ENCODE results near the gene ABHD12. TPM values are rescaled to one million over a fixed set of nuclear protein-coding genes. Genes with fewer than 3 reads are reported as not detected.

The ABHD12 gene
- total RNA-seq, 1 experiment from 2014 or later = 60.1 TPM

- no TSS peak for BruUV-seq (replicated peaks)
- H3K4me2 ChIP-seq = peak overlapping the region; percentile 66
- CTCF ChIA-PET = interaction anchor here (0.6 kb wide), 1 partner anchor 17 kb away, joined by 3 read pairs; no protein-coding TSS in a partner anchor
Measured at GRCh38 chr20:25253606-25254275, 136.9 kb downstream of the ABHD12 start.

GRCh38 chr20:25252686-25253421 is 137.8 kb downstream of the ABHD12 start:
- Histone ChIP-seq H3K27me3 (ENCODE audit: insufficient read depth, low read depth) (no peaks in the 10 kb centered on the region), H3K79me2 (ENCODE audit: low read depth) (peaks cover 97% of the 10 kb centered on the region), H4K20me1 (ENCODE audit: insufficient read depth) (peaks cover 66% of the 10 kb centered on the region), H3K4me2 (peak overlapping the region; percentile 86), H3K9me2 (ENCODE audit: insufficient read depth) (no peaks in the 10 kb centered on the region), H3K4me1 (replicated peaks; ENCODE audit: insufficient read depth) (peaks cover 73% of the 10 kb centered on the region), H3K36me3 (ENCODE audit: low read depth) (peaks cover 27% of the 10 kb centered on the region; the same call in 1 of the 2 replicates), H3K9me3 (ENCODE audit: insufficient read depth, low read depth) (no peaks in the 10 kb centered on the region), H3K27ac (peak overlapping the region; percentile 86), H2AFZ (no peak overlapping the region), H3F3A (ENCODE audit: insufficient read depth, low read depth) (peaks cover 36% of the 10 kb centered on the region), H3K4me3 (peak overlapping the region; percentile 96; the same call in 1 of the 2 replicates)
- DNase-seq = peak; percentile 36 to 68
- BruUV-seq (replicated peaks) = TSS peak; percentile 16
- intact Hi-C loops (cut with micrococcal nuclease; ENCODE audit: unreplicated experiment) = loop anchor here (5.0 kb wide), 1 partner anchor 176 kb away; no protein-coding TSS in a partner anchor
- POLR2A ChIA-PET (ENCODE audit: unreplicated experiment) = interaction anchor here (0.8 to 1.3 kb wide), 2 partner anchors 30 to 228 kb away, joined by 5 to 6 read pairs; no protein-coding TSS in a partner anchor
- CTCF ChIA-PET = interaction anchor here (0.7 kb wide), 1 partner anchor 29 kb away, joined by 3 read pairs; no protein-coding TSS in a partner anchor
- no peak for TF ChIP-seq CTCF (conservative IDR thresholded peaks at IDR 0.05)
- no peak for TF ChIP-seq EZH2 (IDR thresholded peaks at IDR 0.05; ENCODE audit: low read depth)

More at GRCh38 chr20:25253606-25254275, 136.9 kb downstream of the ABHD12 start:
- H3K27me3 ChIP-seq (ENCODE audit: insufficient read depth, low read depth) = no peaks in the 10 kb centered on the region
- H3F3A ChIP-seq (ENCODE audit: insufficient read depth, low read depth) = peaks cover 36% of the 10 kb centered on the region
- peaks cover 98% of the 10 kb centered on the region for H3K79me2 ChIP-seq (ENCODE audit: low read depth)
- peak overlapping the region; percentile 30 for H3K4me3 ChIP-seq
- POLR2A ChIA-PET (ENCODE audit: unreplicated experiment) = interaction anchor here (0.6 to 1.3 kb wide), 2 partner anchors 31 to 59 kb away, joined by 4 to 5 read pairs; partner anchors contain the start of gene ENTPD6
- intact Hi-C loops (cut with micrococcal nuclease; ENCODE audit: unreplicated experiment) = loop anchor here (2.0 to 5.0 kb wide), 4 partner anchors 15 to 259 kb away; no protein-coding TSS in a partner anchor
- peak overlapping the region; percentile 86 for H3K27ac ChIP-seq
- TF ChIP-seq EZH2 (IDR thresholded peaks at IDR 0.05; ENCODE audit: low read depth) (no peak), CTCF (conservative IDR thresholded peaks at IDR 0.05) (no peak)
- H3K4me1 ChIP-seq (replicated peaks; ENCODE audit: insufficient read depth) = peaks cover 73% of the 10 kb centered on the region
- H3K36me3 ChIP-seq (ENCODE audit: low read depth) = peaks cover 29% of the 10 kb centered on the region
- DNase-seq = peak in 1 of 2 experiments; percentile 41
- H3K9me3 ChIP-seq (ENCODE audit: insufficient read depth, low read depth) = no peaks in the 10 kb centered on the region
- H3K9me2 ChIP-seq (ENCODE audit: insufficient read depth) = no peaks in the 10 kb centered on the region
- peaks cover 75% of the 10 kb centered on the region for H4K20me1 ChIP-seq (ENCODE audit: insufficient read depth)
- H2AFZ ChIP-seq = no peak overlapping the region

GRCh38 chr20:25252230-25252651 is 138.4 kb downstream of the ABHD12 start:
- peaks cover 73% of the 10 kb centered on the region for H3K4me1 ChIP-seq (replicated peaks; ENCODE audit: insufficient read depth)
- H3K27me3 ChIP-seq (ENCODE audit: insufficient read depth, low read depth) = no peaks in the 10 kb centered on the region
- H3K4me3 ChIP-seq = peak overlapping the region; percentile 96; the same call in 1 of the 2 replicates
- no TSS peak for BruUV-seq (replicated peaks)
- peaks cover 36% of the 10 kb centered on the region for H3F3A ChIP-seq (ENCODE audit: insufficient read depth, low read depth)
- DNase-seq = no peak
- H2AFZ ChIP-seq = no peak overlapping the region
- POLR2A ChIA-PET (ENCODE audit: unreplicated experiment) = interaction anchor here (0.8 kb wide), 1 partner anchor 227 kb away, joined by 6 read pairs; no protein-coding TSS in a partner anchor
- intact Hi-C loops (cut with micrococcal nuclease; ENCODE audit: unreplicated experiment) = loop anchor here (5.0 kb wide), 1 partner anchor 175 kb away; no protein-coding TSS in a partner anchor
- no peaks in the 10 kb centered on the region for H3K9me2 ChIP-seq (ENCODE audit: insufficient read depth)
- CTCF ChIA-PET = no interaction called here
- H3K36me3 ChIP-seq (ENCODE audit: low read depth) = peaks cover 26% of the 10 kb centered on the region; the same call in 1 of the 2 replicates
- H3K9me3 ChIP-seq (ENCODE audit: insufficient read depth, low read depth) = no peaks in the 10 kb centered on the region
- peak overlapping the region; percentile 86 for H3K27ac ChIP-seq
- TF ChIP-seq CTCF (conservative IDR thresholded peaks at IDR 0.05) (no peak), EZH2 (IDR thresholded peaks at IDR 0.05; ENCODE audit: low read depth) (no peak)
- peak overlapping the region; percentile 86 for H3K4me2 ChIP-seq
- peaks cover 90% of the 10 kb centered on the region for H3K79me2 ChIP-seq (ENCODE audit: low read depth)
- peaks cover 60% of the 10 kb centered on the region for H4K20me1 ChIP-seq (ENCODE audit: insufficient read depth)

All from PC-9 (cell line).